Measurements from ENCODE around the gene COL1A2. TPM values are rescaled to one million over a fixed set of nuclear protein-coding genes. Genes with fewer than 3 reads are reported as not detected.

The COL1A2 gene
- total and polyA plus RNA-seq, 2 of the 13 experiments (the other 11 are each of a cell fraction or from before 2014, with no cell fraction given), result not detected

DNA sequence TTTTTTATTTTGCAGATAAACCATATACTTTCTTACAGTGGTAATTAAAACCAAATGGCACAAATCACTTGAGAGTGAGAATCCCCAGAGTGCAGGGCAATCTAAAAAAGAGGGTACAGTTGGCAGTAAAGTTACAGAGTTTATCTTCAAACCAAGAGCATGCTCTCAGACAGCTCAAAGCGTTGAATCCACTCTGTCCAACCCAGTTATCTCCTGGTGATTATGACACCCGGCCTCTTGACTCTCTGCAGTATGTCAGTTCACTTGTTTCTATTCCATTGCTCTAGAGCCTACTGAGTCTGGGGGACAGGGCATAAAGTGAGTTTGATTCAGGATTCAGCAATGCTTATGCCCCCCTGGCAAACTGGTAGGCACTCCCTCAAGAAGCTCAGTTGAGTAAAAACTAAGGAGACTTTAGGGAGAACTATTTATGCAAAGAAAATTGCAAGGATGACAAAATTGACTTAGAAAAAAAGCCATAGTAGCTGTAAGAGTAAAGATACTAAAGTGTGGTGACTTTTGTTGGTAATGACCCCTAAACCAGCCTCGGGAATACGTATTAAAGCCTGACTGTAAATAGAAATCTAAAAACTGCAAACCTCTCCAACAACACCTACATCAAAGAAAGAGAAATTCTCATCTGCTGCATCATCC lies 55.5 kb downstream of the COL1A2 start:
- H3K36me3 ChIP-seq (replicated peaks in 1 of 2; ENCODE audit: control insufficient read depth in 1 of 2, insufficient read depth in 2 of 2, low read length in 2 of 2), result no peaks in the 10 kb centered on the region
- no peak overlapping the region for H3K4me3 ChIP-seq (replicated peaks in 1 of 3; ENCODE audit: insufficient read depth in 1 of 3, low read depth in 2 of 3, low read length in 3 of 3)
- TF ChIP-seq, protein P1, sequence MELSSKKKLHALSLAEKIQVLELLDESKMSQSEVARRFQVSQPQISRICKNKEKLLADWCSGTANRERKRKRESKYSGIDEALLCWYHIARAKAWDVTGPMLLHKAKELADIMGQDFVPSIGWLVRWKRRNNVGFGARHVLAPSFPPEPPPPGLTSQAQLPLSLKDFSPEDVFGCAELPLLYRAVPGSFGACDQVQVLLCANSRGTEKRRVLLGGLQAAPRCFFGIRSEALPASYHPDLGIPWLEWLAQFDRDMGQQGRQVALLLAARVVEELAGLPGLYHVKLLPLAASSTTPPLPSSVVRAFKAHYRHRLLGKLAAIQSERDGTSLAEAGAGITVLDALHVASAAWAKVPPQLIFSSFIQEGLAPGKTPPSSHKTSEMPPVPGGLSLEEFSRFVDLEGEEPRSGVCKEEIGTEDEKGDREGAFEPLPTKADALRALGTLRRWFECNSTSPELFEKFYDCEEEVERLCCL (CRISPR knock-in tag; IDR thresholded peaks at IDR 0.05; ENCODE audit: borderline replicate concordance), result no peak
- TF ChIP-seq, protein P2, sequence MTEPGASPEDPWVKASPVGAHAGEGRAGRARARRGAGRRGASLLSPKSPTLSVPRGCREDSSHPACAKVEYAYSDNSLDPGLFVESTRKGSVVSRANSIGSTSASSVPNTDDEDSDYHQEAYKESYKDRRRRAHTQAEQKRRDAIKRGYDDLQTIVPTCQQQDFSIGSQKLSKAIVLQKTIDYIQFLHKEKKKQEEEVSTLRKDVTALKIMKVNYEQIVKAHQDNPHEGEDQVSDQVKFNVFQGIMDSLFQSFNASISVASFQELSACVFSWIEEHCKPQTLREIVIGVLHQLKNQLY (CRISPR knock-in tag; IDR thresholded peaks at IDR 0.05), result no peak
- TF ChIP-seq MAFF (IDR thresholded peaks at IDR 0.05; ENCODE audit: low read depth, low read length) (peak; percentile 44; the same call in 1 of the 2 replicates), BRCA1 (CRISPR knock-in tag; IDR thresholded peaks at IDR 0.05) (no peak), MAFK (conservative IDR thresholded peaks at IDR 0.05 in 1 of 2, IDR thresholded peaks at IDR 0.05 in 1 of 2; ENCODE audit: low read length in 2 of 2) (peak; percentile 59 to 70)
- TF ChIP-seq, protein P3, sequence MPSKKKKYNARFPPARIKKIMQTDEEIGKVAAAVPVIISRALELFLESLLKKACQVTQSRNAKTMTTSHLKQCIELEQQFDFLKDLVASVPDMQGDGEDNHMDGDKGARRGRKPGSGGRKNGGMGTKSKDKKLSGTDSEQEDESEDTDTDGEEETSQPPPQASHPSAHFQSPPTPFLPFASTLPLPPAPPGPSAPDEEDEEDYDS (CRISPR knock-in tag; IDR thresholded peaks at IDR 0.05), result no peak
- CTCF ChIA-PET (ENCODE audit: low intra/inter-chr PET ratio, low total read pairs), result interaction anchor here (0.8 to 1.6 kb wide), 2 partner anchors 59 to 206 kb away, joined by 3 to 5 read pairs; partner anchors contain the start of genes CASD1 and SGCE
- POLR2A ChIA-PET, result interaction anchor here (1.5 kb wide), 1 partner anchor 207 kb away, joined by 37 read pairs; the partner anchor contains the start of gene SGCE
- FAIRE-seq (no peak), ATAC-seq (peak; percentile 37; the same call in 2 of the 3 replicates), DNase-seq (ENCODE audit: low spot score) (no peak)
- H3K79me2 ChIP-seq (ENCODE audit: insufficient read depth, low read length), result no peaks in the 10 kb centered on the region
- H3K9me3 ChIP-seq (ENCODE audit: low read length), result 0 out of 2 replicates have a peak, but pooled peaks cover 9% of the 10 kb centered on the region
- intact Hi-C loops (cut with micrococcal nuclease; ENCODE audit: unreplicated experiment), result loop anchor here (5.0 kb wide), 1 partner anchor 62 kb away; no protein-coding TSS in a partner anchor
- H3K4me2 ChIP-seq (ENCODE audit: low read depth, low read length), result 0 out of 2 replicates have a peak overlapping the region, but pooled peaks have one; percentile 33
- H3K9ac ChIP-seq (ENCODE audit: insufficient read depth, low read depth, low read length), result no peak overlapping the region; the same call in 1 of the 2 replicates
- no TSS peak for BruUV-seq (replicated peaks)
- in situ Hi-C loops (cut with HindIII; ENCODE audit: extremely low pct_ligation_motif_present, low pct_unique_long_range_greater_than_20kb), result loop anchor here (25.0 kb wide), 1 partner anchor 587 kb away; no protein-coding TSS in a partner anchor
- H3K27ac ChIP-seq (ENCODE audit: extremely low read length, insufficient read depth, low read length), result no peak overlapping the region
- no peaks in the 10 kb centered on the region for H3K27me3 ChIP-seq (ENCODE audit: control insufficient read depth in 1 of 2, insufficient read depth in 2 of 2, low read length in 2 of 2)
- peaks cover 49% of the 10 kb centered on the region for H3K4me1 ChIP-seq (ENCODE audit: insufficient read depth, low read length)
- H4K20me1 ChIP-seq (ENCODE audit: insufficient read depth, low read length), result no peaks in the 10 kb centered on the region
- H2AFZ ChIP-seq (ENCODE audit: low read length), result no peak overlapping the region
- WGBS (ENCODE audit: low lambda C conversion rate), result 86% methylated on average over 4 of the region's 4 CpGs
